GM23338 (cell line): ENCODE data around the gene SAFB2. TPM values are rescaled to one million over a fixed set of nuclear protein-coding genes. Genes with fewer than 3 reads are reported as not detected.

Experiments
- ATAC-seq: fragments of 200-7000 bp; cut with Tn5 transposase; 3 replicates; pipeline ENCODE4 v1.9.1; 2020
- DNase-seq: peaks from one replicate; pipeline ENCODE4 v3.0.0-alpha.2; 2015; ENCODE audit warnings: low spot score
- H2AFZ ChIP-seq: fragments of 200-600 bp; sonication (generic); 2 replicates; pipeline ENCODE4 v1.8.0; 2016; ENCODE audit warnings: antibody characterized with exemption, mild to moderate bottlenecking, moderate library complexity
- H3F3A ChIP-seq: fragments of 200-600 bp; sonication (generic); replicated peaks from 2 replicates; pipeline ENCODE4 v1.8.0; 2017; ENCODE audit warnings: antibody characterized with exemption, mixed run types, low read depth
- H3K27ac ChIP-seq: fragments of 200-600 bp; sonication (generic); 2 replicates; pipeline ENCODE4 v1.6.1; 2016; ENCODE audit warnings: low read depth
- H3K27me3 ChIP-seq: fragments of 200-600 bp; sonication (generic); 2 replicates; pipeline ENCODE4 v1.8.0; 2016; ENCODE audit warnings: mild to moderate bottlenecking, mixed run types, moderate library complexity; ENCODE audit not compliant: insufficient read depth
- H3K36me3 ChIP-seq: fragments of 200-600 bp; sonication (generic); 2 replicates; pipeline ENCODE4 v1.8.0; 2016; ENCODE audit warnings: mild to moderate bottlenecking; ENCODE audit not compliant: insufficient read depth
- H3K4me1 ChIP-seq: fragments of 200-600 bp; sonication (generic); 2 replicates; pipeline ENCODE4 v1.8.0; 2016; ENCODE audit warnings: mild to moderate bottlenecking, moderate library complexity; ENCODE audit not compliant: insufficient read depth
- H3K4me2 ChIP-seq: fragments of 200-600 bp; sonication (generic); 2 replicates; pipeline ENCODE4 v1.7.1; 2017; ENCODE audit warnings: mixed run types
- H3K4me3 ChIP-seq: fragments of 200-600 bp; sonication (generic); 2 replicates; pipeline ENCODE4 v1.6.1; 2016; ENCODE audit warnings: mixed run types
- H3K79me2 ChIP-seq: fragments of 200-600 bp; sonication (generic); replicated peaks from 2 replicates; pipeline ENCODE4 v1.8.0; 2017; ENCODE audit warnings: mild to moderate bottlenecking; ENCODE audit not compliant: insufficient read depth
- H3K9me2 ChIP-seq: fragments of 200-600 bp; sonication (generic); 2 replicates; pipeline ENCODE4 v1.8.0; 2017; ENCODE audit not compliant: insufficient read depth
- H4K20me1 ChIP-seq: fragments of 200-600 bp; sonication (generic); replicated peaks from 2 replicates; pipeline ENCODE4 v1.8.0; 2017; ENCODE audit warnings: mild to moderate bottlenecking; ENCODE audit not compliant: insufficient read depth
- H3K27ac Mint-ChIP-seq: 2 replicates; pipeline ENCODE4 v1.8.0; 2020; ENCODE audit warnings: inconsistent platforms, mild to moderate bottlenecking, moderate library complexity, mixed read lengths
- H3K27me3 Mint-ChIP-seq: 3 replicates; pipeline ENCODE4 v1.8.0; 2022; ENCODE audit warnings: low read depth, mild to moderate bottlenecking, moderate library complexity, mixed read lengths, inconsistent platforms; ENCODE audit not compliant: insufficient read depth, poor library complexity
- H3K36me3 Mint-ChIP-seq: 3 replicates; pipeline ENCODE4 v1.8.0; 2021; ENCODE audit warnings: low read depth, mild to moderate bottlenecking, inconsistent platforms, moderate library complexity, mixed read lengths
- H3K4me1 Mint-ChIP-seq: 3 replicates; pipeline ENCODE4 v1.8.0; 2020; ENCODE audit warnings: mild to moderate bottlenecking, inconsistent platforms, mixed read lengths
- H3K4me3 Mint-ChIP-seq: 3 replicates; pipeline ENCODE4 v1.8.0; 2021; ENCODE audit warnings: moderate library complexity, mild to moderate bottlenecking, inconsistent platforms, mixed read lengths
- H3K9me3 Mint-ChIP-seq: 3 replicates; pipeline ENCODE4 v1.8.0; 2020; ENCODE audit warnings: moderate library complexity, mild to moderate bottlenecking, inconsistent platforms, mixed read lengths
- CREB1 ChIP-seq: fragments of 250-450 bp; sonication (Bioruptor Pico); IDR thresholded peaks from 2 replicates; pipeline ENCODE4 v1.5.0; 2020; ENCODE audit warnings: low read depth, mild to moderate bottlenecking, moderate library complexity
- ETS1 ChIP-seq: IDR thresholded peaks from 2 replicates; pipeline ENCODE4 v1.6.1; 2016; ENCODE audit warnings: antibody characterized with exemption
- EZH2 ChIP-seq: fragments of 200-600 bp; sonication (generic); IDR thresholded peaks from one replicate; pipeline ENCODE4 v1.8.0; 2017; ENCODE audit warnings: antibody characterized with exemption, mild to moderate bottlenecking, low read depth; ENCODE audit not compliant: unreplicated experiment
- EZH2phosphoT487 ChIP-seq: fragments of 200-600 bp; sonication (generic); IDR thresholded peaks from one replicate; pipeline ENCODE4 v1.8.1; 2018; ENCODE audit warnings: antibody characterized with exemption; ENCODE audit not compliant: unreplicated experiment
- ZNF331 ChIP-seq: fragments of 250-450 bp; sonication (Bioruptor Pico); IDR thresholded peaks from 2 replicates; pipeline ENCODE4 v1.5.0; 2020; ENCODE audit warnings: low read depth, mild to moderate bottlenecking, moderate library complexity
- ZNF462 ChIP-seq: fragments of 250-450 bp; sonication (Bioruptor Pico); IDR thresholded peaks from 2 replicates; pipeline ENCODE4 v1.5.0; 2020; ENCODE audit warnings: mild to moderate bottlenecking, moderate library complexity
- polyA plus RNA-seq: library from polyadenylated mRNA; unstranded; fragments of >200 nt; fragmentation: Nextera tagmentation; extraction: Ambion mirVana; gene quantifications from 2 replicates; pipeline ENCODE4 v1.2.1, GENCODE V29; 2016
- total RNA-seq: library from RNA; depleted of rRNA; stranded (reverse); fragments of >200 nt; shearing (Covaris generic); gene quantifications from 2 replicates; pipeline ENCODE4 v1.2.3, GENCODE V29; 2014

SAFB2 gene
- total and polyA plus RNA-seq, 2 experiments from 2014 or later: 37.7 to 102 TPM

- no peak for TF ChIP-seq ZNF462 (CRISPR knock-in tag)
- TF ChIP-seq EZH2: no peak
- no peak for TF ChIP-seq ETS1
- no peak for TF ChIP-seq EZH2phosphoT487
- TF ChIP-seq CREB1 (CRISPR knock-in tag): no peak
Measured at GRCh38 chr19:5669212-5669611, 46.6 kb upstream of the SAFB2 start (continued).

GRCh38 chr19:5667751-5668271, 45.2 kb upstream of the SAFB2 start:
- Mint-ChIP-seq H3K4me3 (no peak overlapping the region; the same call in 2 of the 3 replicates), H3K27me3 (peaks cover 19% of the 10 kb centered on the region), H3K9me3 (no peaks in the 10 kb centered on the region), H3K27ac (peak overlapping the region; percentile 96), H3K4me1 (peaks cover 13% of the 10 kb centered on the region), H3K36me3 (peaks cover 77% of the 10 kb centered on the region)
- ATAC-seq (peak; percentile 91), DNase-seq (peak; percentile 80)
- Histone ChIP-seq H3K9me2 (no peaks in the 10 kb centered on the region), H3K27me3 (no peaks in the 10 kb centered on the region), H2AFZ (no peak overlapping the region), H3K4me1 (0 out of 2 replicates have a peak, but pooled peaks cover 3% of the 10 kb centered on the region), H3K4me2 (no peak overlapping the region), H3K27ac (0 out of 2 replicates have a peak overlapping the region, but pooled peaks have one; percentile 45), H3K79me2 (no peaks in the 10 kb centered on the region; the same call in 1 of the 2 replicates), H3K36me3 (peaks cover 37% of the 10 kb centered on the region), H4K20me1 (peaks cover 16% of the 10 kb centered on the region), H3F3A (peaks cover 14% of the 10 kb centered on the region), H3K4me3 (no peak overlapping the region)
- TF ChIP-seq CREB1 (CRISPR knock-in tag): peak; percentile 51
- no peak for TF ChIP-seq ZNF331 (CRISPR knock-in tag)
